Liver (tissue), 3 donors: ENCODE measurements around the gene SYPL1.
A peak's percentile ranks its signal among the peaks of the same experiment; 100 is the strongest.

Source experiments
- ATF3 ChIP-seq: IDR thresholded peaks from 2 replicates; pipeline ENCODE4 v1.6.1; 2016; ENCODE audit warnings: antibody characterized with exemption
- CTCF ChIP-seq: fragments of 150-350 bp; IDR thresholded peaks from 2 replicates; pipeline ENCODE4 v1.5.1; 2017; ENCODE audit warnings: improper control_type of control experiment, low read depth, low read length; ENCODE audit not compliant: missing input control
- NR2F2 ChIP-seq: IDR thresholded peaks from 2 replicates; pipeline ENCODE4 v1.6.1; 2016; ENCODE audit warnings: antibody characterized with exemption
- RAD21 ChIP-seq, 2 donors: IDR thresholded peaks; 2 replicates each; pipeline ENCODE4 v1.6.1; 2016; ENCODE audit warnings: antibody characterized with exemption in 2 of 2, mild to moderate bottlenecking in 2 of 2
- REST ChIP-seq: IDR thresholded peaks from 2 replicates; pipeline ENCODE4 v1.6.1; 2016; ENCODE audit warnings: antibody characterized with exemption, mild to moderate bottlenecking
- RXRA ChIP-seq, 2 donors: IDR thresholded peaks; 2 replicates each; pipeline ENCODE4 v1.6.1; 2017 to 2018; ENCODE audit warnings: antibody characterized with exemption in 2 of 2, mild to moderate bottlenecking in 1 of 2
- SP1 ChIP-seq: IDR thresholded peaks from 2 replicates; pipeline ENCODE4 v1.6.1; 2018; ENCODE audit warnings: antibody characterized with exemption, mild to moderate bottlenecking
- donor health status: healthy.
- donor health status: healthy.

DNA sequence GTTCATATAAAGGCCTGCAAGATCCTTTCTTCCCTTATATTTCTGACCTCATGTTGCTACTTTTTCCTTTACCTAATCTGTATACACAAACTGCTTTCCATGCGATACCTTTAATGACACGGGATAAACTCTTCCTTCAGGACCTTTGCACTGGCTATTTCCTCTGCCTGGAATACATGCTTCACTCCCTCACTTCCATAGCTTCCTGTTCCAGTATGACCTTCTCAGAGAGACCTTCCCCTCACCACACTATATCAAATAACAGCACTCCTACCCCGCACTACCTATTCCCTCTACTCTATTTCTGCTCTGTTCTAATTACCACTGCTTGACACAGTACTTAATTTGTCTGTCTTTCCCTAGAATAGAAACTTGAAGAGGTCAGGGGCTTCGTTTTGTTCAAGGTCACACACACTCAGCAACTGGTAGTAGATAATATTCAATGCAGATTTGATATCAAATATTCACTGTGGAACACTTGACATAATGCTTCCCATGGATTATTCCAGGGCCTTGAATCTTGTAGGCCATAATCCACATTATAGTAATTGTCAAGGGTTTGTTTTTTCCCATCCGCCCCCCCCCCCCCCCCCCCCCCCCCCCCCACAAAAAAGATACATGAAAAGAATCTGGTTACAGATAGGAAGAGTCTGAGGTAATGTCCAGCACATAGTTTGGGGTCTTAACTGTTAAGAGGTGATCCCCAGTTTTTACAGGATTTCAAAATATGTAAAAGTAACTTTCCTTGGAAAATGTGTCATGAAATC is 11.1 kb downstream of the SYPL1 start:
- no peak for TF ChIP-seq ATF3
- TF ChIP-seq CTCF, result no peak
- TF ChIP-seq REST, result no peak
- no peak for TF ChIP-seq RAD21 (IDR thresholded peaks at IDR 0.05)
- TF ChIP-seq RXRA (IDR thresholded peaks at IDR 0.05), result peak in 1 of 2 donors; percentile 37
- TF ChIP-seq SP1, result peak; percentile 36
- peak; percentile 72 for TF ChIP-seq NR2F2
